Stimulated activated CD8-positive, alpha-beta memory T cell treated with anti-CD3 and anti-CD28 coated beads, Interleukin-7, amount 100 ng/mL, for 1 hour (primary cell): ENCODE results near the gene CTBP1.
A peak's percentile ranks its signal among the peaks of the same experiment; 100 is the strongest.

Source experiments
- DNase-seq, 2 donors: peaks; one replicate each; pipeline ENCODE4 v3.0.0-alpha.2; 2020; ENCODE audit warnings: low read depth in 2 of 2

CTBP1 gene

DNA sequence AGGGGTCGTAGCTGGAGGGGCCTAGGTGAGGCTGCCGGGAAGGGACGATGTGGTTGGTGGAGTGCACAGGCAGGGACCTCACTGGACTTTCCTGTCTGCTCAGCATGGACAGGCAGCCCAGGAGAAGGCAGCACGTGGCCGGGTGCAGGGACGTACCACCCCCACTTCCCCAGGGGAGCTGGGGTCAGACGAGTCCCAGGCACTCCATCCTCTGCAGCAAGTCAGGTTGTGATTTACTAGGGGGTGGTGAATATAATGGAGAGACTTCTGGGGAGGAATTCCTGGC lies 1.5 kb upstream of the CTBP1 start:
- no peak for DNase-seq

DNA sequence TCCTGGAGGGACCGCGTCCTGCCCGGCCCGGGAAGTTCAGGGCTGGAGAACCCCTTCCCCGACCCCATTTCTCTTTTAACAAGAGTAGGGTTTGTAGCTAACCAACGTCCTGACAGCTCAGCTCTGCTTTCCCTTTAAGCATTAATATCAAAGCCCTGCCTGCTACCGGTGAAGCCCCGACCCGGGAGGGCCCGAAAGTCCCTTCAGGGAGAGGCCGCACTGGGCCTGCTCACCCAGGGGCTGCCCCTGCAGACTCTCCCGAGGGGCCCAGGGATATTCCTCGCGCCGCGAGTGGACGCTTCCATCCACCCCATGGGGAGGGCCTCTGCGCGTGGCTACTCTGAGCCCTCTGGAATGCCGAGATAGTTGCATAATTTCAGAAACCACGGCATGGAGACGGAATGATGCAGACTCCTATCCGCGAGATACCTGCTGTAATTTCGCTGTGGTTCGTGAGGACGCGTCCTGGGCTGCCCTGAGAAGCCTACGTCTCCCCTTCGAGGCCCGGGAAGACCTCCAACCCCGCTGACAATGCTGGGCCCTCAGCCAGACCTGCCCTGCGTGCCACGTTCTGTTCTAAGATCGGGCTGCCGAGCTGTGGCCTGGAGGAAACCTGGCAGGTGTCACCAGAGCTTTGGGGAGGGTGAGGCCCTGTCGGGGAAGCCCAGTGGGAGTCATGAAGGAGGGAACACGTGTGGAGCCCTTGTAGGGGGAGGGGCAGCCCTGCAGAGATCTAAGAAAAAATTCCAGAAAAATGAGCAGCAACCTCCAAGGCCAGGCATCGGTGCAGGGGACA lies 999 bp upstream of the CTBP1 start:
- DNase-seq = peak in 1 of 2 donors; percentile 25

DNA sequence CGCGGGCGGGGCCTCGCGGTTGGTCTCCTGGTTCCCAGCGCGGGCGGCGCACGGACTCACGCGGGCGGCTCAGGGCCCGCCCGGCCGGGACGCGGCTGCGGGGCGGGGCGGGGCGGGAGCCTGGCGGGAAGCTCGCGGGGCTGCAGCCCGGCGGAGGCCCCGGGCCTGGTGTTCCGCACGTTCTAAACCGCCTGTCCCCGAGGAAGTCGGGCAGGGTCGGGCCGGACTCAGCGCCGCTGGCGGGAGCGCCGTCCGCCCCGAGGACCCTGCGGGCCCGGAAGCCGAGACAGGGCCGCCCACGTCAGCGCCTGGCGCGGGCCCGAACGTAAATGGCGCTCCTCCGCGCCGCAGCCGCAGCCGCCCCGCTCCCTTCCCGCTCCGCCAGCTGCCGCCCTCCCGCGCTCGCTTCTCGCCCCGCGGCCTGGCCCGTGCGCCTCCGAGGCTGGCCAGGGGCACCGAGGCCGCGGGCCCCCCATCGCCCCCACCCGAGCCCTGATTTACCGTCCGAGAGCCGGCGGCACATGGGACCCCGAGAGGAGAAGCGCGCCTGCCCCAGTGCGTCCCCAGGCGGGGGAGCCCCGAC lies 309 bp upstream of the CTBP1 start:
- peak; percentile 62 to 69 for DNase-seq

DNA sequence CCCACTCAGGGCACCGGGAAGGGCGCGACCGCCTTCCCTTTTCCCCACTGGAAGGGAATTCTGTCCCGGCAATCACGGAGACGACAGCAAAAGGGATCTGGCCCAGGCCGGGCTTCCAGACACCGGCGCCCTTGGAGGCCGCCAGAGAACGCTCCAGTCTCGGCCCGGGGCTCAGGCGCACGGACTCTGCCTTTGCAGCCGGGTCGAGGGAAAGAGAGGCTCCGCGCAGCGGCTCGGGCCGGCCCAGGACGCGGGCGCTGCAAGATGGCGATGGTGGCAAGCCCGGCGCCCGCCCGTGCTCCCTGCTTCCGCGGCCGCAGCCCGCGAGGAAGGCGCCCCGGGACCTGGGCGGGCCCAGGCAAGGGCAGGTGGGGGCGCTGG lies 1.1 kb downstream of the CTBP1 start:
- DNase-seq = no peak

DNA sequence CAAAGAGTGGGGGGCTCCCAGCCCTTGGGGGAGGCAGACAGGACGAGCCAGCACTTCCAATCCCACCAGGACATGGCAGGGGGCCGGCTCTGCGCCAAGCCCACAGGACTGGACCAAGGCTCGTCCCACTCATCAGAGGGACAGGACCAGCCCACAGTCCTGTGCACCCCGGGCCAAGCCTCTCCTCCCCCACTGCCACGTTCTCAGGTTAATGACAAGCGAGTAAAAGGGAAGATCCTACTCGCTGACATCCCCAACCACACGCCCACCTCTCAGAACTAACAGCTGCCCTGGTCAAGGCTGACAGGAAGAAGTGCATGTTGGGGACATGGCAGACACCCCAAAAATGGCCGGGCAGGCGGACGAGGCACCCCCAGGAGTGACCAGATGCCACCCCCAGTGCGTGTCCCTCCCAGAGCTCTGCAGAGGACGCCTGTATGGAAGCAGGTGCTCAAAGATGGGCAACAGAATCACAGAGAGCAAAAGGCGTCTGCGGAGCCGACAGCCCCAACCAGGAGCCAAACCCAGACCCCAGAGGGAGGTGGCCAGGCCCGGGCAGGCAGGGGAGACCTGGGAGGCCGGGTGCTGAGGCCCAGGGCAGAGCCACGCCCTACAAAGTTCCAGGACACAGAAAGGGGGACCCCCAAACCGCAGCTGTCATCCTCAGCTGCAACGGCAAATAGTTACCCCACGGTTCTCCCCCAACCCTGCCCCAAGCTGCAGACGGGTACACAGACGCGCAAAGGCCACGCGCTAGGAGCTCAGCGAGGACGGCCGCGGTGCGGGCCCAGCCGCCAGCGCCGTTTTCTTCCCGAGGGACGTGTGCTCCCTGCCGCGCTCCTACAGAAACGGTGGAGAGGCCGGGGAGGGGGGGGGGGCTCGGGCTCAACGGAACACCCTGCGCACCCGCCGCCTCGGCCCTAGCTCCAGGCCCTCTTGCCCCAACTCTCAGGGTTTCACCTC lies 1.7 kb downstream of the CTBP1 start:
- DNase-seq = no peak

DNA sequence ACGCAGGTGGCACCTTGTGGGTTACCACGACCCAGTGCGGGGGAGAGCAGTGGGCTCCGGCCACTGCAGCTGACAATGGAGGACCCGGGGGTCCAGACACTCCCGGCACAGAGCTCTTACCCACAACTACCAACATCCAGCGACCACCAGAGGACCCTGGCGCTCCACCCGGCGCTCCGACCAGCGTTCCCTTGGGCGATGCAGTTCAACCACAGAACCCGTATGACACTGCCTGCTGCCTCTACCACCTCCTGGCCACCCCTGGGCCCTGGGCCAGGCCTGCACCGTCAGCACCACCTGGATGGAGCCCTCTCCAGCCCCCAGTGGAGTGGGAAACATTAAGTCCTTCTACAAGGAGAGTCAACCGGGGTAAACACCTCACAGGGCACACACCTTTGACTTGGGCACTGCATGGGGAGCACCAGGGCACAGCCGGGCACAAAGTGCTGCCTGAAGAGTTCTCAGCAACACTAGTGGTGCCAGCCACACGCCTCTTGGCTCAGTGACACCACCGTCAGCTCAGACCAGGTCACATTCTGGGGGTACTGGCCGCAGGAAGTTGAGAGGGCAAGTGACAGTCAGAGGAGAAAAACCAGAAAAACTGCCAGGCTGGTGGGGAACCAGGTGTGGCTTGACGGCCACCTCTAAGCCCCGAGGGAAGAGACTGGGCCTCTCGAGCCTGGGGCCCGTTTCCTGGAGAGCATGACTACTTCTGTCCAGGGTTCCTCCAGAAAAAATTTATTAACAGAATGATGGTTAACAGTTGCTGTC lies 2.6 kb downstream of the CTBP1 start:
- DNase-seq = no peak

DNA sequence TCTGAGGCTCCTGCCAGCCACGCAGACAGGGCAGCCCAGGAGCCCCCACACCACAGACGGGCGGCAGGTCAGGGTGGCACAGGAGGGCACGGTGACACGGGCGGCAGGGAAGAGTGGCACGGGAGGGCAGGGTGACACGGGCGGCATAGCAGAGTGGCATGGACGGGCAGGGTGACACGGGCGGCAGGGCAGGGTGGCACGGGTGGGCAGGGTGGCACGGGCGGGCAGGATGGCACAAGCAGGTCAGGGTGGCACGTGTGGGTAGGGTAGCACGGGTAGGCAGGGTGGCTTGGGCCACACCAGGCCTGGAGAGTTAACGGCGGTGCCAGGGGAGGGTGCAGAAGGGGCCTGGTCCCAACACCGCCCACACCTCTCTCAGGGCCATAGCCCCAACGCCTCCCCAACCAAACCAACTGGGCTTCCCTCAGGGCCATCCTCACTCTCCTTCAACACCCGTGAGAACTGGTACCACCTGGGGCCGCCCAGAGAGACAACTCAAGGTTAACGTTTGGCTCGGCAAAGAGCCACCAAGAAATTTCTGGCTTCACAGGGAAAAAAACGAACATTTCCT lies 3.4 kb downstream of the CTBP1 start:
- DNase-seq = no peak

DNA sequence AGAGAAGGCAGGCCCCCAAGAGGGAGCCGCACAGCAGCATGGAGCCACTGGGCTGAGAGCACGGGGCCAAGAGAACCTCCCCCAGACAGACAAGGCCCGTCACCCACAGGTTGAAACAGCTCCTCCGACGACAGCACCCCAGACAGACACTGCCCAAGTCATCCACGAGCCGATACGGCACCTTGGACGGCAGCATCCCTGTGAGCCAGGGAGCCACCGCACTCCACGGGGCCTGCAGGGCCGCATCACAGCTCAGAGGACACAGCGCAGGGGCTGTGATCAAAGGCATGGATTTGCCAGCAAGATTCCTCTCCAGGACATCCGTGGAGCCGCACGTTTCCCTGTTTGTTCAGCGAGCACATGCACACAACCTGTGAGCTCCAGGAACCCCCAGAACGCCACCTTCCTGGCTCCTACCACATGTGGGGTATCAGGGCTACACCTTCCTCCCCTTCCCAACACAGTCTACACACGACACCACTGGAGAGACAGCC lies 3.9 kb downstream of the CTBP1 start:
- DNase-seq = no peak

DNA sequence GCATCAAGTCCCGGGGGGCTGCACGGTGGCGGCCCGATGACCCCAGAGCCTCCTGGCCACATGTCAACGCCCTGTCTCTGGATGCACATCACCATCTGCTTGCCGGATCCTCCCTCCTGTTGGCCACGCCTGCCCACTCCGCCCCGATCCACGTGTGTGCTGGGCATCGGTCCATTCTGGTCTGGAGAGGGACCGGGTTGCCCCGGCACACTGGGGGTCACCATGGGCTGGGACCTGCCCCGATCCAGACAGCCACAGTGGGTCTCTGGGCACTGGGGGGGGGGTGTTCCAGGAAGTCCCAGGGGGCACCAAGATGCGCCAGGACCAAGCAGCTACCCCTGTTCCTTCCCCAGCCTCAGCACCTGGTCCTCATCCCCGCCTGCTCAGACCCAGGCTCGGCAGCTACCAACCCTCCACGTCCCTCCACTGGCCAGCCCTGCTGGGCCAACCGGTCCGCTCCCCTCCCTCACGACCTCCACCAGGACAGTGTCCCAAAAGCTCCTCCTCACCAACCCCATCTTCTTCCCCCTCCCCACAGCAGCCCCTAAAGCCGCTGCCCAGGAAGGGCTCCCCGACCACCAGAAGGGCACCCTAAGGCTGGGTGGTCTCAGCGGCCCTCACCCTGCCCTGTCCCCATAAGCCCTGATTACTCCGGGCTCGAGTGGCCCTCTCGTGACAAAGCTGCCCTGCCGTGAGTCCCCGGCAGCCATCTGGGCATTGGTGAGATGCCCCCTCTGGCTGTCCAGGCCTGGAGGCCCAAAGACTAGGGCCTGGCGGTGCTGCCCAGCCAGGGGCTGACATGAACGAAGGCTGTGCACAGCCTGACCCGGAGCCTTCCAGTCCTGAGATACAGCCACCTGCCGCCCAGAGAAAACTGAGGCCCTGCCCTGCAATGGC lies 4.6 kb downstream of the CTBP1 start:
- DNase-seq = no peak

DNA sequence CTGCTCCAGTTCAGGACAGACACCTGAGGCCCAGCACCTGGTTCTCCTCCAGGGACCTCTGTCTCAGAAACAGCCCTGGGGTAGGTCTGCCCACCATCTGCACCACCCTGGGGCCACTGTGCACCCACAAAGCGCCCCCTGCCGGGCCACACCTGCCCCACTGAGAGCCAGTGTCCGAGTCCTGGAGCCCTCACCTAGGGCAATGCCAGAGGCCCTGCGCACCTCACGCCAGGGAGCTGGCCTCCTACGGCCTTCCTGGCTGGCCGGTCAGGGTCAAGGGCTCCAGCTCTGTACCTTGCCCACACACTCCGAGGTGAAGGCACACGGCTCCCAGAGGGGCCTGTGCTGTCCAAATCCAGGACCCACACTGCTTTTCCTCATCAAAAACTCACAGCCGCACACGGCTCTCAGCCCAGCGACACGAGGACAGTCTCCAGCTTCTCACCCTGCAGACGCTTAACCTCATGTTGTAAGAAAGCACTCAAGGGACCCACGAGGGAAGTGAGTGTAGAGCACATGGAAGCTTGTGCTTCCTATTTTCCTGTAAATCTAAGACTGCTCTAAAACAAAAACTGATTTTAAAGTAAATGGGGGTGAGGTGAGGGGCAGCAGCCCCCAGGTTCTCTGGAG lies 5.4 kb downstream of the CTBP1 start:
- DNase-seq = no peak

DNA sequence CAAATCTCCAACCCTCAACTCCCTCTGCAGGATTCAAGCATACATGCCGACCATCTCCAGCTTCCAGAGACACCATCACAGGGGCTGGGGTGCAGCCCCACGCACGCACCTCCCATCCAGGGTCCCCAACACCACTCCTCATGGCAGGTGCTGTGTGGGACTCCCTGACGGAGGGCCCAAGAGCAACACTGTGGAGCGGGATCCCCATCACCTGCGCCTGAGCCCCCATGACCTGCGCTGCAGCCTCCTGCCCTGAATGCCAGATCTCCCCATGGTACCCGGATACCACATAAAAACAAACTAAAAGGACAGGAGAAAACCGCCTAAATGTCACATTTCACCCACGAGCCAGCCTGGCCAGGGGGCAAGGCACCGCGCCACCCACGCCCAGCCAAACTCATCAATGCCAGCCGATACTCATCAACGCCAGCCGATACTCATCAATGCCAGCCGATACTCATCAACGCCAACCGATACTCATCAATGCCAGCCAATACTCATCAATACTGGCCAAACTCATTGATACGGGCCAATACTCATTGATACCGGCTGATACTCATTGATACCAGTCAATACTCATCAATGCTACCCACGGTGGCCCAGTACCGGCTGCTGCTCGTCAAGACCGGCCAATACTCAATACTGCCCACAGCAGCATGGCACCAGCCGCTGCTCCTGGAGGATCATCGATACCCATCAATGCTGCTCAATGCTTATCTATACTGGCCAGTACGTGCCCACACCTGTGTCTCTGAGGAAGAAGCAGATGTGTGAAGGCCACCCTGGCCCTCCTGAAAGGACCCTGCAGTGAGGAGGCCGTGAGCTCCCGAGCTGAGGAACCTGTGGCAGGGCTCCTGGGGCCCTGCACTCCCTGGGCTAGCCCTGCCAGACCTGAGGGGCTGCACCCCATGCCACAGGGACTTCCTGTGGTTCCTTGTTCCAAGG lies 6.2 kb downstream of the CTBP1 start:
- no peak for DNase-seq

DNA sequence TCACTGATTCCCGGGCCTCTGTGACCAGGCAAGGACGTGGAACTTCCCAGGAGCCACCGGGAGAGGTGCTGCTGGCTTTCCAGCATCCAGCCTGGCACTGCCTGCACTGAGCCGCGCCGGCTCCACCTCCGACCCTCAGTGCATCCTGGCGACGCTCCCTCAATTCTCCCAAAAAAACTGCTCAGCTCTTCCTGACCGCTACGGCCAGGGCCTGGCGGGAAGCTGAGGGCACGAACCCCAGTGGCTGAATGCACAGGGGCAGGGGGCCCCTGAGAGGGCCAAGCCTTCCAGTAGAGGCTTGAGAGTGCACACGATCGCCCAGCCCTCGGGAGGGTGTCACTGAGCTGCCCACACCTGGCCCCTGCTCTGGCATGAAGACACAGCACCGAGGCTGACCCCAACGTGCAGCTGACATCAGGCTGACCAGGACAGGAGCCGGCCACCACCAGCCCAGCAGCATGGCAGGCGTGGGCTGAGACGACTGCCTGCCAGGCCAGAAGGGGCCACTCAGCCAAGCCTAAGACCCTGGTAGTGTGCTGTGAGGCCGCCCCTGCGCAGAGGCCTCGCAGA lies 6.9 kb downstream of the CTBP1 start:
- no peak for DNase-seq

DNA sequence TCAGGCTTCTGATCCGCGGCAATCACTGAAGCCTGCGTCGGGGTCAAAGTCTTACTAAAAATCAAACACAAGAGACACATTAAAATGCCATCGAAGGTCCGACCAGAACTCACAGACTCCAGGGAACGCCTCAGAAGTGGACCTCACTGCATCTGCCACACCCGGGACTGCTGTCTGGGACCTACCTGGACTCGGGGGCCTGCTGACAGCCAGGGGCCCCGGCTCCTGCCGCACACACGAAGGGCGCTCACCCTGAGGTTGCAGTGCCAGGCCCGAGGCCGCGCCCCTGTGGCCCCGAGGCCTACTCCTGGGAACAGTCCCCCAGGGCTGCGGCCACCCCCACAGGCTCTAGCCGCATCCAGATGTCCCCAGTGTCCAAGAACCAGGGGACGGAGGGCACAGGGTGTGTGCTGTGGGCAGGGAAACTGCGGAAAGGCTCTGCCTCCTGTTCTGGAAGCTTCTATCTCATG lies 7.4 kb downstream of the CTBP1 start:
- no peak for DNase-seq

DNA sequence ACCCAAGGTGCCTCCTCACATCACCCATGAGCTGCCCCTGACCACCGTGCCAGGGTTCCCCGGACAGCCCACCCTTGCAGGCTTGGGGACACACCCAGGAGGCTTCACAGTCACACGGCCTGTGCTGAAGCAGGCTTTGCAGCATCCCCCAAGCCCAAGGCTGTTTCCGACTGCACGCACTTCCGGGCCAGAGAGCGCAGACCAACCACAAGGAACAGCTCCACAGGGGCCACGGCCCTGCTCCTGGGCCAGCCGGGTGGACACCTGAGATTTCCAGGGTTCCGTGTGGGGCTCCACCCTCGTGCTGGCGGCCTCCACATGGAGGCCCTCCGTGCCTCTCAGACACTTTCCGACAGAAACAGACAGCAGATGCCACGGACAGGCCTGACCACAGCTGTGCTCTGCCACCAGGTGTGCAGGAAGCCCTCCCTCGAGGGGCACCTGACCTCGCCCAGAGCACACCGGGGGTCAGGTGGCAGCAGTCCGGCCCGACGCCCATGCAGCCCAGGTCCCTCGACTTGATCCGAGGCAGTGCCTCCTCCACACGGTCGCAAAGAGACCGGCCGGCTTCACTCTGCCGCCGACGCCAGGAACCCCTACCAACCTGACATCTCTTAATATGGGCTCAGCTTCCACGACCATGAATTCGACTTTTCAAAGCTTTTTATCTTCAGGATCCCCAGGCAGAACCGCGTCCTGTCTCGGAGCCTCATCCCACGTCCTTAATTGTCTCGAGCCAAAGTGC lies 8.0 kb downstream of the CTBP1 start:
- no peak for DNase-seq

DNA sequence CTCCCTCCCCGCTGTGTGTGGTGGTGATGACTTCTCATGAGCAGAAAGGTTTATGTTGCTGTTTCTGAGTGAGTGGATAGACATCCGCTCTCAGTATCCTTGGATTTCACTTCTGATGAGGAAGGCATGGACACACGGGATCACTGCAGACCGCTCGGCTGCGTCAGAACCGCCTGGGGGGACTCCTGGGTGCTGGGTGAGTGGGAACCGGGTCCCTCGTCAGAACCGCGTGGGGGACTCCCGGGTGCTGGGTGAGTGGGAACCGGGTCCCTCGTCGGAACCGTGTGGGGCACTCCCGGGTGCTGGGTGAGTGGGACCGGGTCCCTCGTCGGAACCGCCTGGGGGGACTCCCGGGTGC lies 9.0 kb downstream of the CTBP1 start:
- no peak for DNase-seq

DNA sequence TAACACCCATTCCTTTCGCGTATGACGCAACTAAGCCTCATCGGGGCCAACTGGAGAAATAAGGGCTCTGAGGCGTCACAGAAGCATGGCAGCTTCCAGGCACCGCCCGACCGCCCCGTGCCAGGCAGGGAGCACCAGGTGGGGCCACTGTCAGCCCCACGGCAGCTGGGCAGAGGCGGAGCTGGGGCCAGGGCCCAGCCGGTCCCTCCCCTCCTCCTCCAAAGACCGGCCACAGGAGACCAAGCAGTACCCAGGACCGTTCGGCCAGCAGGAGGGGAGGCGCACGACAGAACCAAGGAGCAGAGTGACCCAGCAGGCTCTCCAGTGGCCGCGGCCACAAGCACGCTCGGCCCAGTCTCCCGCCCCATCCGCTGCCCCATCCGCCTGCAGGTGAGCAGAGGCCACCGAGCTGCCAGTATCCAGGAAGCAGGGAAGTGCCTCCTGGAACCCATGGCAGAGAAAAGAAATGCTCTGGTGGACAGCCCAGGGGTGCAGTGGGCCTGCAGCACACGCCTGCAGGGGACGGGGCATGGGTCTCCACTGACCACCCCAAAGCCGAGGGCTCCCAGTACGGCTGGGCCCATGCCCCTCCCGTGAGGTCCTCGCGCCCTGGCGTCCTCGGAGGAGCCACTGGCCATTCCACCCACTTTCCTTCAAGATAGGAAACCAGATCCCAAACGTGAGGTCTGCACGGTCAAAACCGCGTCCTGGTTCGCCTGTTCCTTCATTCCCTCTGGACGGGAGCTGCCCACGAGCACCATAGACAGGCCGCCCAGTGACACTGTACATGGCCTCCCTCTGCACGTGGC lies 9.6 kb downstream of the CTBP1 start:
- no peak for DNase-seq

DNA sequence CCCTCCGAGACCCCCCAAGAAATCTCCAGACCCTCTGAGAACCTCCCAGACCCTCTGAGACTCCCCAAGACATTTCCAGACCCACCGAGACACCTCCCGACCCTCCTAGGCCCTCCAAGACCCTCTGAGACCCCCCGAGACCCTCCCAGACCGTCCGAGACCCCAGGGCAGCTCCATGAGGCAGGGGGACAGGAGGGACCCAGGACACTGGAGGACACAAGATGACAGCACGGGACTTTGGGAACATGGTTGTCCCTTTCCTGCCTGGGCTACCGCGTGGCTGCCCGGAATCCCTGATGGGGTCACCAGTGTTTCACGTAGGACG lies 10.3 kb downstream of the CTBP1 start:
- no peak for DNase-seq
